Stimulated activated CD4-positive, alpha-beta T cell treated with anti-CD3 and anti-CD28 coated beads, Interleukin-1b, Interleukin-23, amount 100 ng/mL, for 1 hour (primary cell): ENCODE measurements around the gene RFX8.

Experiments
- DNase-seq, 2 donors: peaks; one replicate each; pipeline ENCODE4 v3.0.0-alpha.2; 2020; ENCODE audit warnings: low read depth in 2 of 2

The RFX8 gene

DNA sequence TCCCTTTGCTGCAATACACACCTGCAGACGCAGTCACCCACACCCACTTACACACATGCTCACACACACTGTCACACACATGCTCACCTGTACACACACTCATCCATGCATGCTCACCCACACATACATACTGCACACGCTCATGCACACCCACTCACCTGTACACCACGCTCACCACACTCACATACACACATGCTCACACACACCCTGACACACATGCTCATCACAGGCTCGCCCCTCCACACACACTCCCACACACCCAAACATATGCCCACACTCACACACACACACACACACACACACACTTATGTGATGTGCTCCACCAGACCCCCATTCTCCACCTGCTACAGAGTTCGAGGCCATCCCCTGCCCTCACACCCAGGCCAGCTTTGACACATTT, 64.8 kb downstream of the RFX8 start:
- DNase-seq, result no peak

DNA sequence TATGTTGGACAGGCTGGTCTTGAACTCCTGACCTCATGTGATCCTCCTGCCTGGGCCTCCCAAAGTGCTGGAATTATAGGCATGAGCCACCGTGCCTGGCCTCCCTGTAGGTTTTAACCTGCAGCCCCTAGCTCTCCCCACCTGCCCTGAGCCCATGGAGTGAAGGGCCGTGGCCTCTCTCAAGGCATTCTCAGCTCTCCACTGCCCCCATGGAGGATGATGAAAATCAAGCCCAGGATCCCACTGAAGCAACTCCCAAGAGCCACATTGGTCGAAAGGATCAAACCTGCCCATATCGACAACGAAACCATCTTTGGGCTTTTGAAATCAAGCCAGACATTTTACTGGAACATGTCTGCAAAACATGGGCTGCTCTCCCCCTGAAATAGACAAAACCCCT, 65.2 kb downstream of the RFX8 start:
- no peak for DNase-seq

DNA sequence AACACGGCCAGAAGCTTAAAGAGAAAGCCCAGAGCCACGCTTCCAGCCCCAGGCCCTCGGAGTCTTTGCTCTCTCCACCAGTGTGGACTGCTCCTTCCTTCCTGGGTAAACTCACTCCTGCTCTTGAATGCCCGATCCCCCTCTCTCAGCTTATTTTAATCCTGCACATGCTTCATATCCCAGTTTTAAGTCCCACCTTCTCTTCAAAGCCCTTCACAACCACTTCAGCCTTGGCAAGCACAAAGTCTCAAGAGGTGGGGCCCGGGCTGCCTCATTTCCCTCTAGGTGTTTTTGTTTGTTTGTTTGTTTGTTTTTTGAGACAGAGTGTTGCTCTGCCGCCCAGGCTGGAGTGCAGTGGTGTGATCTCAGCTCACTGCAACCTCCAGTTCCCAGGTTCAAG, 66.0 kb downstream of the RFX8 start:
- DNase-seq, result no peak

DNA sequence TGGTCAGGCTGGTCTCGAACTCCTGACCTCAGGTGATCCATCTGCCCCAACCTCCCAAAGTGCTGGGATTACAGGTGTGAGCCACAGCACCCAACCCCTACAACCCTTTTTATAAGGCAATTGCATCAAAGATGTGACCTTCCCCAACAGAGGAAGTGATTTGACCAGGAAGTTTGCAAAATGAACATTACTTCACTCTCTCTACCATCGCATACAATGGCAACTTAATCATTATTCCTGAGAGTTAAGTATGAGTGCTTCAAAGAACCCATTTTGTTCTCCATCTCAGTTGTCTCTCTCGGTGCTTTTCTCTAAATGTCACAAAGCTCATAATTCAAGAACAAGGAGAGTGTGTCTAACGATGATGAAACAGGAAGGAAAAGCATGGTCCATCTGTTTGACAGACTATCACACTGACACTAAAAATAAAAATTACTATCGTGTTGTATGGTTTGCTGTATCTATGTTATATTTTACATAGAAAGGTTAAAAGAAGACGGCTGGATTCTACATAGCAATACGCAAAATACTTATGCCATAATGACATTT, 69.5 kb downstream of the RFX8 start:
- no peak for DNase-seq

DNA sequence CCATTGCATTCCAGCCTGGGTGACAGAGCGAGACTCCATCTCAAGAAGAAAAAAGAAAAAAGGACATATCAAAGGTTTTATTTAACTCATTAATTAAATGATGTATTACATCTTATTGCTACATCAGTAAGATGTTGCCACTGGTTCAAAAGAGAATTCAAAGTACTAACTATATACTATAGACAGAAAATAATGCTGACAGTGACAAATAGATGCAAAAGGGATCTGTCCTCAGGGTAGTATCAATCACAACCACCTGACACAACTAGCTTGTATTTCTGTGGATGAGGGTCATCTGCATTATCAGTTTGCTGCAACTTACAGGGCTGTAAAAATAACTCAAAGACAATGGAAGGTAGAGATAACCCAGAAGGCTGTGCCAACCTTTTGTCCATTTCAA, 71.2 kb downstream of the RFX8 start:
- no peak for DNase-seq

DNA sequence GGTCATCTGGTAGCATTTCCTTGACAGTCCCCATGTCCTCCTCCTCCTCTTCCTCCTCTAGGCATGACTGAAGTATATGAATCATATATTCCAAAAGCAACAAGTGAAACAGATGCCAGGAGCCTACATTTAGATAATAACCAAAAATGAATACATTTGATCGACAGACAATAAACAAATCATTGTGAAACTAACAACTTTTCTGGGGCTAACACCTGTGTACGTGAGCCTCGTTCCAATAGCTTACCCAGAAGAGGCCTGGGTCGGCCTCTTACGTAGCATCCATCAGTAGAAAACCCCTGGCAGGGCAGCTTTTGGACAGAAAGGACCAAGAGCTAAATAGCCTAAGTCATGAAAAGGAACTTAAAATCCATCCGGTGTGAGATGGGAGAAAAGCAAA, 72.3 kb downstream of the RFX8 start:
- DNase-seq, result no peak

DNA sequence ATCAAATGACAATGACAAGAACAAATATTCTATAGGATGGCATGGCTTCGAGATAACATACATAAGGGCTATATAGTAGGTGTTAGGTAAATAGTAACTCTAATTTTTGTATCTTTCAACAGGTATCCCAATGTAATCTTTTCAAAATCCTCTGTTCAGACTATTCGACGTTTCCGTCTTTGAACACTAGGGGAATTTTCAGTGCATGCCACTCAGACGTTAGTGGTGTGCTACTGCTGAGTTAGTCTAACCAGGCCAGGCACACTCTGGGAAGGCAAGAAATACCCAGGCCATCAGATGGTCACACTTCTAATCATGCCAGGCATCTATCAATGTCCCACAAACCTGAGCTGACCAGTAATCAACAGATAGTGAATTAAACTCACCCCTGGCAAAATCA, 73.0 kb downstream of the RFX8 start:
- no peak for DNase-seq

DNA sequence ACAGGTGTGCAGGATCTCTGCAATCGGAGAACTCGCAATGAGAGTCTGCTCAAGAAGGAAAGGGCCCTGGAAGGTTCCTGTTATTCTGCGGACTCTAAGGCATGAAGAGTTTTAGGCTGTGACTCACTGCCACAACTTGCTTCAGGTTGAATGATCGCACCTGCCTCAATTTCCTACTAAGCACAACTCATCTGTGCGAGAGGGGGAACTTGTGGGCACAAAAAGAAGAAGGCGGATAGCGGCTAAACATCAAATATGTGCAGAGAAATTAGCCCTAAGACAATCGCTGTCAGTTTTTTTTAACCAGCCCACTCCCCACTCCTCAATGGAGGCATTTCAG, 73.6 kb downstream of the RFX8 start:
- DNase-seq, result no peak

DNA sequence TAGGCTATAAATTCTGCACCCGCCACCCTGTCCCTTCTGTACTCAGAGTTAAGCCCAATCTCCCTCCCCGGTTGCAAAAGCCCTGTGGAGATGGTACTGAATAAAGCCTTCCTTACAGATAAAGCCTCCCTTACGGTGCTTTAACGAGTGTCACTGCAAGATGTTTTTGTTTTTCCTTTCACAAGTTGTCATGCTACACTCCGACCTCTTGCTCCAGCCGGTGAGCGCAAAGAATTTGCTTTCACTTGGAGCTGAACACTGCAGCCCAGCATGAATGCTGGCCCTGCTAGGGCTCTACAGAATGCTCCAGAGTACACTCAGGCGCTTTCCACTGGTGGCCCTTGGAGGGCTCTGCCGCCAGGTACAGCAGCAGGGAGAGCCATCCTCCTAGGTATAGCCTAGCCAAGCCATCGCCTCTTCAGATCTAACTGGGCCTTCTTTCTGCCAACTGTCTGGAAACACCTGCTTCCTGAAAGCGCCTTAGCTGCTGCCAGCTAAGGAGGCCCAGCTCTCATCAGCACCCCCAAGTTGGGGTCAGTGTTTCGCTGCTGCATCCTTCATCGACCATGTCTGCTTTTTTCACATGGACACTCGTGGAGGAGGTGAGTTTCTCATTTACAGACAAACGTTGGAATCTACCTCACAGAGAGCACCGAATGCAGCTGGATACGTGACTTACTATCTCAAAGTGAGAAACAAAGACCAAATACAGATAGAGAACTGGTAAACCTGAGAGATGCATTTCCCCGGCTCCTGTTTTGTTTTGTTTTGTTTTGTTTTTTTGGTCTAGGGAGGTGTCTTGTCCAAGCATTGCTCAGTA, 74.2 kb downstream of the RFX8 start:
- DNase-seq, result no peak

DNA sequence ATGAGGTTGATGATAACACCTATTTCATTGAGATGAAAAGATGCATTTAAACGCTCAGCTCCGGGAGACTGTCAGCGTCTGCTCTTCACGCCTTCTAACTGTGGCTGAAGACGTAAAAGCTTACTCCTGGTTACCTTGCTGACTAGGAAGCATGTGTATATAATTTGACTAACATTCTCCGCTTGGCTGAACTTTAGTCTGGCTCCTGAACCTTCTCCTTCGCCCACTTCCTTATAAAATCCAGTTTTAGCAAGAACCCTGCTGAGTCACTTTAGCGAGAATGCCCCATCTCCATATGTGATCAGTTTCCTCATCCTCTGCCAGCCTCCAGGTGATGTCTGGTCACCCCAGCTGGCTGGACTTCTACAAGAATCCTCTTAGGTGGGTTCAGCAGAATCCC, 74.9 kb downstream of the RFX8 start:
- no peak for DNase-seq

DNA sequence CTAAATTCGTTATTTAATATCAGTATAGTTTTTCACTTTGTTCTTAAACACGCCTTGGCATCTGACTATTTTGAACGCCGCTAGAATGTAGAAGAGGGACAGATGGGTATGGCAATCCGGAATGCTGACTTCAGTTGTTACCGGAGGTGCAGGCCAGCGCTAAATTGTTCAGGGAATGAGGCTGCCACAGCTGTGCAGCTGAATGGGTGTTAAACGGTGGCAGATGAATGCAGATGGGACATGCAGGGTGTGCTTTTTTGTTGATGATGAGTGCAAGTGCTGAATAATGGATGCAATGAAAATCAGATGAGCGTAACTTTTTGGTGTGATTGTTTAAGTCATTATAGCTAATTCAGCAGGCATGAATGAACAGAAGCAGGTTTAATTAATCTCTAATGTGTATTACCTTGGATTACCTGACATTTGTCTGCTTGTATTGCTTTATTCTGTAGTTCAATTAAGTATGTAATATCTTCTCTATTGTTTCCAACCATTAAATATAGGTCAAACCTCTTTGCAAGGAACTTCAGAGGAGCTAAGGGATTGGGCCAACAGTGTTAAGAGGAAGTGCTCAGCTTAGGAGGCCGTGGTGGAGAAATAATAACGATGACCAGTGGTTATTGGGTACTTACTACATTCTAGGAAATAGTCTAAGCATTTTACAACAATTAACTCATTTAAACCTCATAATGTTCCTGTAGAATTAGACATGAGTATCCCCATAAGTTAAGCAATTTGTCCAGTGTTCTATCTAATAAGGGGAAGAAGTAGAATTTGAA, 75.7 kb downstream of the RFX8 start:
- no peak for DNase-seq

DNA sequence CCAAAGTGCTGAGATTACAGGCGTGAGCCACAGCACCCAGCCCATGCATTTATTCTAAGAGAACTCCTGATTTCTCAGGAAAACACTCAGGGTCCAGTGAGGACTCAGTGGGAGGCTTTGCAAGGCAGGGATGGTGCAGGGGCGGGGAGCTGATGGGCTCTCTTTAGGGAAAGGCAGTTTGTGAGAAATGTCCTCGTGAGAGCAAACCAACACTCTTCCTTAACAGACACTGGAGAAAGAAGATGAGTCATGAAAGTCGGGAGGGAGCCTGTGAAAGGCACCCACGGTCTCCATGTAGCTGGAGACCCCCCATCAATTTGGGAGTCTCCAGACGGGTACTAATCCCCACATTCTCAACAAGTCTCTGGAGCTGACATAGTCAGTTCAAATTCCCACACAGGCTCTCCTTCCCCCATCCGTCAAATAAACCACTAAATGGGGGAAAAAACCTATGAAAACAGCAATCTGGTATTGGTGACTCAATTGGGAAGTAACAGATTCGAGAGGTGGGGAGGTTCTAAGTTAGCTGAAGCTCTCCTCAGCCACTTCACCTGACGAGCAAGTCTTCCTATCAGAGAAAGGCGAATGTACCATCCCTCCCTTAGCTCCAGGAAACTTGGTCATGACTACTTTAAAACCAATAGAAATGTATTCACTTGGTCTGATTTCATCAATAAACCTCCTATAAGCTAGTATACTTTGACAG, 76.6 kb downstream of the RFX8 start:
- DNase-seq, result no peak

DNA sequence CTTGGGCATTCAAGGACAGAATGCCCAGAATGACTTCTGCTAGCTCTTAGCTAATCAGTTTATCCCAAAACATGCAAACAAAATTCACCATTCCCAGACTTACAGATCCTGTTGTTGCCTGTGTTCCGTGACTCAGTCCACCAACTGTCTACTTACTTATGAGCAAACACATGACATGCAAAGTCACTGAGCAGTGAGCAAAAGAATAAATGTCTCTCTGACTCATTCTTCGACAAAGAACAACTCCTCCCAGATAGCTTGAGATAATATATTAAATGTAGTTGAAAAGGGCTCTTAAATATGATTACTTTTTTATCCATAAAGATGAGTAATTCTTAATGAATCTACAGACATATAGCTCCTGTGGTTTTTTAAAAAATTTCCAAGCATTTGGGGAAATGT, 78.6 kb downstream of the RFX8 start:
- DNase-seq, result no peak

DNA sequence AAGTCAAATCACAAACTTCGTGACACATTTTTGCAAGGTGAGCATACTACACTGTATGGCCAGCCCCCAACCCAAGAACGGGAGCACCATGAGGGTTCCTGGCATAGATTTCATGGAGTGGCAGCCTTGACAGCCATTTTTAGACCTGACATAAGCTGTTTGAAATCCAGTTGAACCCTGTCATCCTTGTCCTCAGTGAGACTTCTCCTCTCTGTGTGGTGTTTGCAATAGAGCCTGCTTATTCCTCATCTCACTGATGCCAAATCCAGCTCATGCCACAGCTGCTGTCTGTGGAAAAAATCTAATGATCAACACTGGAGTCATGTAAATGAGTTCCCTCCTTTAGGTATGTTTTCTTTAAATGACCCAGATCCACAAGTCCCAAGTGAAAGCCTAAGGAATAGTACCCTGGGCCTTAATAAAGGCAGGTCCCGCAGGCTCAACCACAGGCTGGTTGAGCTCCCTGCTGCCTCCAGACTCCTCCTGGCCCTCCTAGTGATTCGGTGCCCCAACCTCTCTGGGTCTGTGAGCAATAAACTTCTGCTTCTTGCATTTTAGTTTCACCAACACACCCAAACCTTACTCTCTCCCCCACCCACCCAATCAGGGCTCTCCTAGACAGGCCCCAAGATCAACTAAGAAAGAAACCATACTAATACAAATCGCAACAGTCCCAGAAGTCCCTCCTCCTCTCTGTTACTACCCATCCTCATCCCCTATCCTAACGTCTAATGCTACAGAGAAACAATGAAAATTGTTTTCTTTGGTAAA, 79.2 kb downstream of the RFX8 start:
- DNase-seq, result no peak

DNA sequence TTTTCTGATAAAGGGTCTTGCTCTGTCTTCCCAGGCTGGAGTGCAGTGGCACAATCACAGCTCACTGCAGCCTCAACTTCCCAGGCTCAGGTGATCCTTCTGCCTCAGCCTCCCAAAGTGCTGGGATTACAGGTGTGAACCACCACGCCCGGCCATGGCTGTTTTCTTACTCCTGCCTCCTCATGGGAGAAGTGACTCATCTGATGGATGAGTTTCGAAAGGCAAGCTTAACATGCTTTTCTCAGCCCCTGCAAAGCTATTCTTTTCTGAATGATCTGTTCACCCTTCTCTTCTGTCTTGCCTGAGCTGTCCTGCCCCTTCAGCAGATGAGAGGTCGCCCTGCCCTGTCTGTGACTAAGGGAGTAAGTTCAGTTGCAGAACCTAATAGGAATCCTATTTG, 86.7 kb downstream of the RFX8 start:
- DNase-seq, result no peak

DNA sequence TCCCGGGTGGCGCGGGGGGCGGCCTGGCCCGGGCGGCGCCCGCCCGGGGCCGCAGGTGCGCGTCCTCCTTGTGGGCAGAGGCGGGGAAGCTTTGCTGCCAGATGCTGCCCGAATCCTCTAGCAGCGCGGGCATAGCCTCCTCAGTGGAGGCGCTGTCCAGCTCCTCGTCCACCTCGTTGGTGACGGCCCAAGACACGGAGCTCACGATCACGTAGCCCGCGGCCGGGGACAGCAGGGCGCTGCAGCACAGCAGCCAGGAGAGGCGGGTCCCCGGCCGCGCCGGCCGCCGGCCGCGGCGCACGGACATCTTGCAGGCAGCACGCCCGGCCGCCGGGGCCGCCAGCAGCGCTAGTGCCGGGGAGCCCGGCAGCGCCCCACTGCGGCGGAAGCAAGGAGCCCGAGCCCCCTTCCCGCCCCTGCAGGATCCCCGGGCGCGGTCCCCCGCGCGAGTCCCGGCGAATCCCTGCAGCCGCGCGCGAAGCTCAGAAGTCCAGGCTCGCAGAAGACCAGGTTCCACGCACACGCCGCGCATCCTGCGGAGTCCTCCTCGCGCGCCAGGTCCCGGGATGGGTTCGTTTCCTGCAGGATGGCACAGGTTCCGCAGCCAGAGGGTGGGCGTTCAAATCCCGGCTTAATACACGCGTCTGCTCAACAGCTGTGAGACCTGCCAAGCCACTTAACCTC, 87.6 kb downstream of the RFX8 start, which contains the start of gene CREG2:
TSS of gene CREG2 (minus strand) at position 353 of the 684 bp plus-strand sequence. CDS start at position 307, 46 bp downstream.
- DNase-seq, result peak; percentile 4 to 26

DNA sequence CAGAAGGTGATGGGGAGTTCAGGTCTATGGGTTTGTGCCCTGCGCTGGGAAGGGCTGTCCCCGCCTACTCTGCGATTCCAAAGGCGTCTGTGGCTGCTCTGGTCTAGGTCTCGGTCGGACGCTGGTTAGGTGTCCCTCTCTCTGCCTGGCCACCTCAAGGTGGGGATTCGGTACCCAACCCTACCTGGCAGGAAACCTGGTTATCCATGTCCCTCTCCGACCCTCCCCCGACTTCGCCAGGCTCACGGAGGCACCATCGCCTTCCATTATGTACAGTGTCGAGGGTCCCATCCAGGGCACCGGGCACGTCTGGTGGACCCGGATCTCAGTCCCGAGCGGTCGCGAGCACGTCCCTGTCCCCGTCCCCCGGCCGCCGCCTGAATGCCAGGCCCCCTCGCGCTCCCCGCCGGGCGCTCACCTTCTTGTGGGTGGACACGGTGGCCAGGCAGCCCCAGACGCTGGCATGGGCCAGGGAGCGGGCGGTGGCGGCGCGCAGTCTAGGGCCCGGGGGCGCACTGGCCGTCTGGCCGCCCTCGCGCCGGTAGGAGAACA, 88.2 kb downstream of the RFX8 start:
- no peak for DNase-seq

DNA sequence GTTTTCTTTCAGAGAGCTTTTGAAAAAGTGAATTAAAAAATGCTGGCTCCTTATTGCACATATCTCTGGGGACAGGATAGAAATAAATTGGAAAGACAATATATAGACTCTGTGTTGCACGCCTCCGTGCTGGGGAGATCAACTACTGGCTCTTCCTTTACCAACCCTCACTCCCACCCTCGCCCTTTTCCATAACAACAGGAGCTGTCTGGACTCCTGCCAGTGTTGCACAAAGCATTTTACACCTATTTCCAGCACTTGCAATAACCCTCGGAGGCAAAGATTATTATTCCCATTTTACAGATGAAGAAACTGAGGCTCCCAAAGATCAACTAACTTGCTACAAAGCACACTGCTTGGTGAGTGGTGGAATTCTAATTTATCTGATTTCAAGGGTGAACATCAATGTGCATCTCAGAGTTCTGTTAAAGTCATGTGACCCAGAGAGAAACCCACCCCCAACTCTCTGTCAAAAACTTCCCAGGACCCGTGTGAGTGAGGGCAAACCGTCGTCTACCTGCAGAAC, 91.8 kb downstream of the RFX8 start:
- no peak for DNase-seq

DNA sequence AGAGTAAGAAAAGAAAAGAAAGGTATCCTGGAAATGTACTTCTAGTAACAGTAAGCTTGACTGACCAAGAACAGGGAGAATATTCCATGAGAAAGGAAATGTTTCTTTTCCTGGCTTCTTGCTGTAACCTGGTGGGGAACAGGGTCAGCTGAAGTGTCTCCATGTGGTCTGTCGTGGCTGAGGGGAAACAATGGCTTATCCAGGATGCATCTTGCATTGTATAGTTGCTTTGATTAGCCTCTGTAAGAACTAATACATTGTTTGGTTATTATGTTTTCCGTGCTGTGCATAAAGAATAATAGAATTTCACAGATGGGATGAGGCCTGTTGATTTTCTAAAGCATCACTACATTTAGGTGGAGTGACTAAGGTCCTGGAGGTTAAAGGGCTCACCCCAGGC, 92.5 kb downstream of the RFX8 start:
- no peak for DNase-seq

DNA sequence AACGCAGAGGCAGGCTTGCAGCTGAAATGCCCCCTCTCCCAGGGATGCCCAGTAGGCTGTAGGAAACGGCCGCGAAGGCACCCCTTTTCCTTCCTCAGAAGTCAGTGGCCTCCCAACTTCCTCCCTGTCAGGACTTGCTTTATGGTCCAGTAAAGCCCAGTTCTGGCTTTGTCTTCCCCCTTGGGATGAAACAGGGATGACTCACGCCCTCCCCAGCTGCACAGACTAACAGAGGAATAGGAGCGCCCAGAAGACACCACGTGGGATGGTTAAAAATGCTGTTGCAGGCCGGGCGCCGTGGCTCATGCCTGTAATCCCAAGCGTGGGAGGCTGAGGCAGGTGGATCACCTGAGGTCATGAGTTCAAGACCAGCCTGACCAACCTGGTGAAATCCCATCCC, 94.5 kb downstream of the RFX8 start:
- DNase-seq, result no peak
